ENCODE measurements around the gene FAM89B.

The FAM89B gene

DNA sequence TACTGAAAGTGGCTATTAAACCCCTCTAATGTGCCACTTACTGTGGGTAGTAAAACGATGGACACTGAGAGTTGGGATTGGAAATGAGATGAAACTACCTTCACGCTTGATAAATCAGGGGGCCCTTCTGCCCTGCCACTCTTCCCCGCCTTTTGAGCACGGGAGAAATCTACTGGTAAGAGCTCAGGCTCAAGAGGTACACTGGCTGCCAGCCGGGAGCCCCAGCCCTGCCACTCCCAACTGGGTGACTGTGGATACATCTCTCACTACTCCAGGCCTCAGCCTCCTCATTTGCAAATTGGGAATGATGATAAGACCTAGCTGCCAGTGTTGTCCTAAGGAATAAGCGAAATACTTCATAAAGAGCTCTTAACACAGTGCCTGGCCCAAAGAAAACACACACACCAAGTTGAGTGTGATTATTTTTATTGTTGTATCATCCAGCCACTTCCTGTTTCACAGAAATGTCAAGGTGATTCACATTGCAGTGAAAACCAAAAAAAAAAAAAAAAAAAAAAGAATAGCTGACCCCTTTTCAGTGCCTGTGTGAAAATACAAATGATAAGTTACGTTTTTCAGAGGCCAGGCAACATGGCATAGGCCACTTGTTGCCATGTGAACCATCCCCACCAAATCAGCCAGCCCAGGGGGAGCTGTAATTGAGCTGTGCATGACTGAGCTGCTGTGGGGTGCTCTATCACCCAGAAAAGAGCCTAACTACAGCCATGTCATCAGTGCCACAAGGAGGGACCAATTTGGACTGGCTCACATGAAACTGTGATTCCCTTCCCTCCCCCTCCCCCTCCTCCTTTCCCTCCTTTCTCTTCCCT lies 6.5 kb upstream of the FAM89B start:
- TF ChIP-seq SIN3A (IDR thresholded peaks at IDR 0.05; ENCODE audit: borderline replicate concordance, insufficient read depth, low read length), result no peak

DNA sequence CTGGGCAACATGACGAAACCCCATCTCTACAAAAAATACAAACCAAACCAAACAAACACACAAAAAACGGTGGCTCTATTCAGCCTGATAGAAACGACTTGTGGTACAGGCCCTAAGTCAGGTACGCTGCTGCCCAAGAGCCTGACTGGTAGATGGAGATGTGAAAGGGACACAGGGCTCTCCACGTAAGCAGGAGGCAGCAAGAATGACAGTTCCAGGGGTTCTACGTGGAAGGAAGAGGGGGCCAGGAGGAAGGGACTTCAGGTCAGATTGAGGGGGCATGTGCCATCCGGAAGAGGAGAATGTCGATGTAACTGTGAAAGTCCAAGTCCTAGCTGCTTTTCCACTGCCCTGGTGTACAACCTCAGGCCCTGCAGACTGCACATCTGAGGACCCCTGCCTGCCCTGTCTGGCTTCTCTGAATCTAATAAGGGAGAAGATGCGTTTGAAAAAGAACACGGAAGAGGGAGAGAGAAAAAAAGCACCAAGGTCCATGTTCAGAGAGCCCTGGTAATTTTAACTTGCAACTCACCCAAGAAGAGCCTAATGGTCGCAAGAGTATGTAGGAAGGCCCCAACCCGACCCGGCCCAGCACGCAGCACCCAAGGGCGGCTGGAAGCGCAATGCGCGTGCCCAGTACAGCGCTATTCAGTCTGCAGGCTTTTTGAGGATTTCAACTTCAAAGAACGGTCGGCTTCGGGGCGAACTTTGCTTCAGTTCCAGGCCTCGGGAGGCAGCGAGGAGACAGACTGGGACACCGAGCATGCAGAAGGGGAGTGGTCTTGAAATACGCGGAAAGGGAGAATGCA lies 3.0 kb upstream of the FAM89B start:
- TF ChIP-seq FOXP2 (optimal IDR thresholded peaks at IDR 0.05; ENCODE audit: borderline replicate concordance, extremely low read depth, extremely low read length, insufficient read depth) (no peak), POLR2AphosphoS5 (IDR thresholded peaks at IDR 0.05; ENCODE audit: low read depth, low read length) (no peak), SIN3A (IDR thresholded peaks at IDR 0.05; ENCODE audit: borderline replicate concordance, insufficient read depth, low read length) (no peak), TAF1 (IDR thresholded peaks at IDR 0.05; ENCODE audit: borderline replicate concordance, insufficient read depth, low read length) (no peak)
- TF ChIP-seq, protein P1, sequence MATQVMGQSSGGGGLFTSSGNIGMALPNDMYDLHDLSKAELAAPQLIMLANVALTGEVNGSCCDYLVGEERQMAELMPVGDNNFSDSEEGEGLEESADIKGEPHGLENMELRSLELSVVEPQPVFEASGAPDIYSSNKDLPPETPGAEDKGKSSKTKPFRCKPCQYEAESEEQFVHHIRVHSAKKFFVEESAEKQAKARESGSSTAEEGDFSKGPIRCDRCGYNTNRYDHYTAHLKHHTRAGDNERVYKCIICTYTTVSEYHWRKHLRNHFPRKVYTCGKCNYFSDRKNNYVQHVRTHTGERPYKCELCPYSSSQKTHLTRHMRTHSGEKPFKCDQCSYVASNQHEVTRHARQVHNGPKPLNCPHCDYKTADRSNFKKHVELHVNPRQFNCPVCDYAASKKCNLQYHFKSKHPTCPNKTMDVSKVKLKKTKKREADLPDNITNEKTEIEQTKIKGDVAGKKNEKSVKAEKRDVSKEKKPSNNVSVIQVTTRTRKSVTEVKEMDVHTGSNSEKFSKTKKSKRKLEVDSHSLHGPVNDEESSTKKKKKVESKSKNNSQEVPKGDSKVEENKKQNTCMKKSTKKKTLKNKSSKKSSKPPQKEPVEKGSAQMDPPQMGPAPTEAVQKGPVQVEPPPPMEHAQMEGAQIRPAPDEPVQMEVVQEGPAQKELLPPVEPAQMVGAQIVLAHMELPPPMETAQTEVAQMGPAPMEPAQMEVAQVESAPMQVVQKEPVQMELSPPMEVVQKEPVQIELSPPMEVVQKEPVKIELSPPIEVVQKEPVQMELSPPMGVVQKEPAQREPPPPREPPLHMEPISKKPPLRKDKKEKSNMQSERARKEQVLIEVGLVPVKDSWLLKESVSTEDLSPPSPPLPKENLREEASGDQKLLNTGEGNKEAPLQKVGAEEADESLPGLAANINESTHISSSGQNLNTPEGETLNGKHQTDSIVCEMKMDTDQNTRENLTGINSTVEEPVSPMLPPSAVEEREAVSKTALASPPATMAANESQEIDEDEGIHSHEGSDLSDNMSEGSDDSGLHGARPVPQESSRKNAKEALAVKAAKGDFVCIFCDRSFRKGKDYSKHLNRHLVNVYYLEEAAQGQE (IDR thresholded peaks at IDR 0.05; ENCODE audit: insufficient read depth in 1 of 2, low read depth in 2 of 2, low read length in 2 of 2), result no peak

DNA sequence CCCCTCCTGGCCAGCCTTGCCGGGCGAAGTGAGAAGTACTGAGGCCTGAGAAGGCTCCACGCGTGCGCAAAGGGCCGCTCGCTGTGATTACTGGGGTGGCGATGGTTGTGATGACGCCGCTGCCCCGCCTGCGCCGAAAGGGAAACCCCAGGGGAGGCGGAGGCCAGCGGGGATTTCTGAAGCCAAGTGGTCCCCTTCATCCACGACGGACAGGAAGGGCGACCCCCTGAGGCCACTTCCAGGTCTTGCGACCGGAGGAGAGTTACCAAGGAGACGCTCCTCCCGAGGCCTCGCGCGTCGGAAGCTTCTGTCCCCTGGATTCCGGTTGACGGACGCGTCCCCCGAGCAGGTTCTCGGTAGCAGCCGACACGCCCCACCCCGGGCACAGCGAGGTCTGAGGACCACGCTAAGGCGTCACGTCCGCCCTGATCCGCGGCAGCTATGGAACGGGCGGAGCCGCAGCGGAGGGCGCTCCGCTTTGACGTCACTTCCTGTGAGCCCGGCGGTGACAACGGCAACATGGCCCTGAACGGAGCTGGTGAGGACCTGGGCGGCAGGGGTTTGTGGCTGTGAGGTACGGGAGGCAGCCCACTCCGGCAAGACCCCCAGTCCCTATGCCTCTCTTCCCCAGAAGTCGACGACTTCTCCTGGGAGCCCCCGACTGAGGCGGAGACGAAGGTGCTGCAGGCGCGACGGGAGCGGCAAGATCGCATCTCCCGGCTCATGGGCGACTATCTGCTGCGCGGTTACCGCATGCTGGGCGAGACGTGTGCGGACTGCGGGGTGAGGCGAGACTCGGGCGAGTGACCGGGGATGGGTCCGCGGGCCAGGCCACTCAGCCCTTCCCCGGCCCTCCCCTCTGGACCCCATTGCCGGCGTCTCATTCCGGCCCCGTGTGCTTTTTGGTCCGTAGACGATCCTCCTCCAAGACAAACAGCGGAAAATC lies 2.1 kb upstream of the FAM89B start, which contains the start of gene ZNRD2:
Gene ZNRD2, plus strand, starts transcription at position 505 of the 946 bp plus-strand sequence. Its CDS starts 15 bp downstream, at position 520.
- TF ChIP-seq POLR2AphosphoS5 (IDR thresholded peaks at IDR 0.05; ENCODE audit: low read depth, low read length), result peak; percentile 75; the same call in 1 of the 2 replicates
- peak; percentile 74; the same call in 1 of the 2 replicates for TF ChIP-seq TAF1 (IDR thresholded peaks at IDR 0.05; ENCODE audit: borderline replicate concordance, insufficient read depth, low read length)
- no peak for TF ChIP-seq FOXP2 (optimal IDR thresholded peaks at IDR 0.05; ENCODE audit: borderline replicate concordance, extremely low read depth, extremely low read length, insufficient read depth)
- TF ChIP-seq, protein P1 (IDR thresholded peaks at IDR 0.05; ENCODE audit: insufficient read depth in 1 of 2, low read depth in 2 of 2, low read length in 2 of 2), result 0 out of 4 replicates have a peak, but pooled peaks of 1 of the 2 experiments have one; percentile 38
- peak; percentile 93; the same call in 1 of the 2 replicates for TF ChIP-seq SIN3A (IDR thresholded peaks at IDR 0.05; ENCODE audit: borderline replicate concordance, insufficient read depth, low read length)

DNA sequence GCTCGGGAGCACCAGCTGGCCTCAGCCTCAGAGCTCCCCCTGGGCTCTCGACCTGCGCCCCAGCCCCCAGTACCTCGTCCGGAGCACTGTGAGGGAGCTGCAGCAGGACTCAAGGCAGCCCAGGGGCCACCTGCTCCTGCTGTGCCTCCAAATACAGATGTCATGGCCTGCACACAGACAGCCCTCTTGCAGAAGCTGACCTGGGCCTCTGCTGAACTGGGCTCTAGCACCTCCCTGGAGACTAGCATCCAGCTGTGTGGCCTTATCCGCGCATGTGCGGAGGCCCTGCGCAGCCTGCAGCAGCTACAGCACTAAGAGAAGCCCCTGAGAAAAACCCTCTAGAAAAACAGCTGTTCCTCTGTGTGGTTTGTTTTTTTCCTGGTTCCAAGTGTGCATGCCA lies 918 bp upstream of the FAM89B start:
- TF ChIP-seq FOXP2 (optimal IDR thresholded peaks at IDR 0.05; ENCODE audit: borderline replicate concordance, extremely low read depth, extremely low read length, insufficient read depth), result no peak
- TF ChIP-seq, protein P1 (IDR thresholded peaks at IDR 0.05; ENCODE audit: insufficient read depth in 1 of 2, low read depth in 2 of 2, low read length in 2 of 2), result no peak
- TF ChIP-seq POLR2AphosphoS5 (IDR thresholded peaks at IDR 0.05; ENCODE audit: low read depth, low read length), result no peak
- TF ChIP-seq TAF1 (IDR thresholded peaks at IDR 0.05; ENCODE audit: borderline replicate concordance, insufficient read depth, low read length), result no peak
- TF ChIP-seq SIN3A (IDR thresholded peaks at IDR 0.05; ENCODE audit: borderline replicate concordance, insufficient read depth, low read length), result no peak
